NCI-H128 (cell line): ENCODE data around the gene ATP6V0D1.

Source experiments
- DNase-seq: peaks from one replicate; lab custom pipeline; 2025; ENCODE audit not compliant: unreplicated experiment; lab: John Stamatoyannopoulos, UW

ATP6V0D1 gene

DNA sequence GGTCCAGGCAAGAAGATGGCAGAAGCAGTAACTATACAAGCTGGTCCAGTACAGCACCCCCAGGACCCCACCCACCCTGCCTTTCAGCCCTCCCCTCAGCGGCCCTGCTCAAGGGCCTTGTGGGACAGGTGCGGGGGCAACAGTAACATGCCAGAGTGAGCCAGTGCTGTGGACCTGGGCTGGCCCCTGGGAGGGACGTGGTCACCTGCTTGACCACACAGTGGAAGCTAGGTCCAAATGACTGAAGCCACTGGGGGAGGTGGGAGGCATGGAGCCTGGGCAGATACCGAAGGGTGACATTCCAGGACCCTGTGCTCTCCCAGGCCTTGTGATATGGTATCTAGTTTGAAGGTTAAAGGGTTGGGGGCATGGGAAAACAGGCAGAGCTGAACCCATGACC is 17.3 kb downstream of the ATP6V0D1 start:
- DNase-seq: no peak

DNA sequence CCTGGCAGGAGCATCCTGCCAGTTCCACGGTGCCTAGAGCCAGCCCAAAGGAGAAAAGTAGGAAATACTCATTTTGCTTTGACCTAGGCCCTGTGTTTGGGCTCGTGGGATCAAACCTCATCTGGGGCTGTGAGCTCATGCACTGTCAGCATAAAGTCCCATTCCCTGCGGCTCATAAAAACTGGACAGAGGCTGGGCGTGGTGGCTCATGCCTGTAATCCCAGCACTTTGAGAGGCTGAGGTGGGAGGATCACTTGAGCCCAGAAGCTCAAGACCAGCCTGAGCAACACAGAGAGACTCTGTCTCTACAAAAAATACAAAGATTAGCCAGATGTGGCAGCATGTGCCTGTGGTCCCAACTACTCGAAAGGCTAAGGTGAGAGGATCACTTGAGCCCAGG is 17.9 kb downstream of the ATP6V0D1 start:
- no peak for DNase-seq

DNA sequence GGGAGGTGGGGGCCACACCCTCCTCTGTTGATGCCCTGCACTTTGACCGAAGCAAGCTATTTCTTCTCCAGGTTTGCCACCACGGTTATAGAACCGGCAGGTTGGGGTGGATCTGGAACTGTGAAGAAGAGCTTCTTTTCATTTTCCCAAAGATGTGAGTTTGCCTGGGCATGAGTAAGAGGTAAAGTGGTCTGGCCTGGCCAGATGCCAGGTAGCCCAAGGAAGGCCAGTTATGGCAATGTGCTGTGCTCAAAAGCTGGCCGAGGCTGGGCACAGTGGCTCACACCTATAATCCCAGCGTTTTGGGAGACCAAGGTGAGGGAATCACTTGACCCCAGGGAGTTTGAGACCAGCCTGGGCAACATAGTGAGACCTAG is 18.7 kb downstream of the ATP6V0D1 start:
- DNase-seq: no peak

DNA sequence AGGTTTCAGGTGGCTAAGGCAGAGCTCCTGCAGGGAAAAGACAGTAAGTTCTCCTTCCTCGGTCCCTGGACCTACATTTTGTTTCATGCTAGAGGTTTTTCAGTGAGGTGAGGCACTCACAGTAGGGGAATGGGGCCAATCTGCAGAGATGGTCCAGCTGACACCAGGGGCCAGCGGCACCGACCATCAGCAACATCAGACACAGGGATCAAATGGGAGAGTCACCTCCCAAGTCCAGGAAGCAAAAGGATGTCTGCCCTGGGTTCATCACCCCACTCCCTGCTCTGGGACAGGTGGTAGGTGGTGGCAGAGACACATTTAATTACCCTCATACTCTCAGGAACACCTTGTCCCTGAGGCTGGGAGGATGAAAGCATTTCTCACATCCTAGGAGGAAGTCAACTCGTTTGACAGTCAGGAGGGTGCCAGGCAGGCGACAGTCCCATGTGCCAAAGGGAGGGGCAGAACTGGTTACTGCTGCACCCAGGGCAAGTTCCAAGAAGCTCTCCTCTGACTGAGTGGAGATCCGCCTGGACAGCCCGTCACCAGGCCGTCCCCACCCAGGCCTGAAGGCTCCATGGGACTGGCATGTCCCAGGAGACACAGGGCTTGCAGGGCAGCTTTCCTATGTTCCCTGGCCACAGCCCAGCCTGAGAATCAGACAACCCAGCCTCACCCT is 19.2 kb downstream of the ATP6V0D1 start:
- DNase-seq: no peak

DNA sequence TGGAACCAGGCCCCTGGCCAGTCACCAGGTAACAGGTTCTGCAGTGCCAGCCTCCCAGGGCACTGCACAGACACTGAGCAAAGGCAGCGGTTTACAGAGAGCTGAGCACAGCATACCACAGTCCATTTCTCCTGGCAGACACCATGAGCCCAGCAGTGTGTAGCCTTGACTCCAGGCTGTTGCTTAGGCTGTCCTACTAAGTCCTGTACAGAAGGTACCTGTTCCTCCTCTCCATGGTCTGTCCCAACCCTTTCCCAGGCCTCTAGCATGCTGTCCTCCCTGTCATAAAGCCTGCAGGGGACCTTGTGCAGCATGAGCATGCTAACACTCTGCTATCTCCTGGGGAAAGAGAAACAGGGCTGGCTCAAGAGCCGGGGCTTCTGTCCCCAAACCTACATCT is 20.0 kb downstream of the ATP6V0D1 start:
- no peak for DNase-seq

DNA sequence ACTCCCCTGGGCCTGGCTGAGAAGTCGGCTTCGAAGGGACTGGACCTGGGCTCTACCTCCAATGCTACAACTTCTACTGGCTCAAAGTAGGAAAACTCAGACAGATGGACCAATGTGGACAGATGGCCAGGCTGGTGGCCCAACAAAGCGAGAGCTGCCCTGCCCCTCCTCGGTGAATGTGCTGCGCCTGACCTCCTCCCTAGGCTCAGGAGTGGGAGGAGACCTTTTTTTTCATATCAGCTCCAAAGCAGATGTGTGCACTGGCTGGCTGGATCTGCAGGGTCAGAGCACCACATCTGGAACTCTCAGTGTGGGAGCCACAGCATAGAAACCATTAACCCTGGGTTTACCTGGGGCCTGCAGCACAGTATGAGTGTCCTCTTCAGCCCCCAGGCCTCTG is 20.8 kb downstream of the ATP6V0D1 start:
- no peak for DNase-seq

DNA sequence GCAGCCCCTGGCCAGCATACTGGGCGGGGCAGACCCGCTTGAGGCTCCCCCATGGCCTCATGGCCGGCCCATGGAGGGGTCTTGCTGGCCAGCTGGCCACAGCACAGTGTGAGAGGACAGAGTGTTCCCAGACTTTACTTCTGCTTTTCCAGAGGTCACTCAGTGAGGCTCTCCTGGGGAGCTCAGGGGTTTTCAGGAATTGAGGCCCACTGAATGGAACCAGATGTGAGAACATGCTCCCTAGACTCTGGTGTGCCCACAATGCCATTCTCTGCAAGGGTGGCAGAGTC is 21.2 kb downstream of the ATP6V0D1 start:
- no peak for DNase-seq

DNA sequence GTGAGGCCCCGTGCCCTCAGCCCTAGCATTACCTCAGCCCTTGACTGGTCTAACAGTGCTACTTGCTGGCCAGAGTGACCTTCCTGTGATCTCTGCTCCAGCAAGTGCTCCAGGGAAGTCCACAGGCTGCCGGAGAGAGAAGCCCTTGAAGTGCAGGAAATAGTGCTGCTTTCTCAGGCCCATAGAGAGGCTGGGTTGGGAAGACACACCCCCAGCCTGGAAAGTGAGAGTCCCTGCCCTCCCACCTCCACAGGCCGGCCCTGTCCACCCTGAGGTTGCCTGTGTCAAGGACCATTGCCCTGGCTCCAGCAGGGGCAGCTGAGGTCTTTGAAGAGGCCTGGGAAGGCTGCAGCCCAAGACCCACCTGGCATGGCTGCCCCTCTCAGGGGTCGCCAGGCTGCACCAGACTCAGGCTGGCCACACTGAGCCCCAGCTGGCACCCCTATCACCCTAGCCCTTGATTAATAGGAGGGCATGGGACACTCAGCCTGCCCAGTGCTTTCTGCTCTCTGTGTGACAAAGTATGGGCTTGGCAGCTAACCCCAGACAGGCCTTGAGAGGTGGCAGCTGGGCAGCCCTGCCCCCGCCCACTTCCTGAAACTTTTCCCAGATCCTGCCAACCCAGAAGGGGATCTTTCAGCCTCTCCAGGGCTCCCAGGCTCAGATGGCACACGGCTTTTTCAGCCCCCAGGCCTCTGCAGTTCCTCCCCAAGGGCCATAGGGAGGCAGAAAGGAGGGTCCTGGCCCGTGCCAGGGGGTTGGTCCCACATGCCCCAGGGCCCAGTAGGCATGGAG is 21.7 kb downstream of the ATP6V0D1 start:
- no peak for DNase-seq

DNA sequence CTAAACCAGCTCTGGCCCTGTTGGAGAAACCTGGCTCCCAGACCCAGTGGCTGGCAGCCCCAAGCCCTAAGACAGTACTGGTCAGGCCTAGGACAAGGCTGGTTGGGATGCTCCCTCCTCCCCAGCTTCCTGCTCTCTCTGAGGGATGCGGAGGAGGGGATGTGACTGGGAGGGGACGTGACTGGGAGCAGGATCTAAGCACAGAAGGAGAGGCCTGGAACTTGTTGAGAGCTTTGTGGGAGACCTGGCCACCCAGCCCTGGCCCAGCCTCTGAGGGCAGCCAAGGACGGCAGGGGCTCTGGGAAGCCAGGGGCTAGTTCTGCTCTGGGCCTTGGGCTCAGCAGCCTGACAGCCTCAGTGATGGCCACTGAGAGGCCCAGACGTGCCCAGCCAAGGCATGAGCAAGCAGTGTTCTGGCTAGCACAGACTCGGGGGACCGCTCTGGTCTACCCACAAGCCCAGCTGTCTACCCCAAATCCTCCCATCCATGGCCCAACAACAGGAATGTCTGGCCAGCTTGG is 22.8 kb downstream of the ATP6V0D1 start:
- DNase-seq: no peak

DNA sequence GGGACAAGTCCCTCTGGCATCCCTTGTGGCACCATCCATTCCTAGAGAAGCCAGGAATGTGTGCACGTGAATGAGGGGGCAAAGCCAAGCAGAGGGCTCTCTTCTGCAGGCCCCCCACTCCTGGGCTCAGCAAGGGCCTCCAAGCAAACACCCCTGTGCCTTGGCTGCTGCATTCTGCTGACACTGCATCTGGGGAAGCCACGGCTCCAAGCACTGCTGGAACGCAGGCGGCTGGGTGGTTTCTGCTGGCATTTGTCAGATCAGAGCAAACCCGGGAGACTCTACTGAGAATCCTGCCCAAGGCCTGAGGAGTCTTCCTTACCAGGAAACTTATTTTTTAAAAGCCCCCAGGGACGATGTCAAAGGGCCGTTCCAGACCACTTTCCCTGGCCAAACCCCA is 23.3 kb downstream of the ATP6V0D1 start:
- DNase-seq: no peak

DNA sequence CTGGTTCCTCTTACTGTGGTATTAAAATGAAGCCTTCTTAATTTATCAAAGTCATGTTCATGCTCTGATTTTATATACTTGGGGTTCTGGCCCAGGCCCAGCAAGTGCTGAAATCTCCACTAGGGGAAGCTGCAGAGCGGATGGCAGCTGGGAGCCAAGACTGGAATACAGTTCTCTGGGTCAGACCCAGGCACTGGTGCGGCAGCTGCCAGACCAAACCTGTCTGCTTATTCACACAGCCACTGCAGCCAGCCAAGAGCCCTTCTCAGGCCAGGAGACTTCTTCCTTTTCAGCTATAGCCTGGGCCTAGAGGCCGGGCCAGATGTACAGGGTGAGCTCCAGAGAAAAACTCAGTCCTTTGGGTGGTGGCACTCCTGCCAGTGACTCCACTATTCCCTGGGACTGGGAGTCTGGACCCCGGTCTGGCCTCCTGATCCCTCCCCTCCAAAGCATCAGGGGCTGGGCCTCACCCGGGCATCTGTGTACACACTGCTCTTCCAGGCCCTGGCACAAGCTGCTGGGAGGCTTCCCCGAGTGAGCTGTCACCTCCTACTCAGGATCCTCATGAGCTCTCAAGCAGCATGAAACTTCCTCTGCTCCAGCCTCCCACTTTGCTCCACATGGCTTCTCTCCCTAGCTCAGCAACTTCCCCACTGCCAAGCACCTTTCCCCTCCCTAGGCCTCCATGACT is 24.4 kb downstream of the ATP6V0D1 start:
- no peak for DNase-seq

DNA sequence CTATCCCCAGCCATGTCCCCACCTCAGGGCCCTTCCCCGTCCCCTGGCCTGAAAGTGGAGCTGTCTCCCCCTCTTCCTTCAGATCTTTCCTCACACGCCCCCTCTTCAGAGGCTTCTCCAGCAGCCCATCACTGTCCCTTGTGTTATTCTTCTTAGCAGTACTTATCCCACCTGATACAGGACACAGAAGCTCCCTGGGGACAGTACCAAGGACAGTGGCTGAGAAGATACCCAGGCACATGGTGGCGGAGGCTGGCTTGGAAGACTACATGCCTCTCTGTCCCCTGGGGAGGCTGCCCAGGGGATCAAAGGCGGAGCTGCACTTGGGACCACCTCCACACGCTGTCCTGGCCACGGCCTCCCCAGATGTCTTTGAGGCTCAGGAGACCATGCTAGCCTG is 26.1 kb downstream of the ATP6V0D1 start:
- no peak for DNase-seq

DNA sequence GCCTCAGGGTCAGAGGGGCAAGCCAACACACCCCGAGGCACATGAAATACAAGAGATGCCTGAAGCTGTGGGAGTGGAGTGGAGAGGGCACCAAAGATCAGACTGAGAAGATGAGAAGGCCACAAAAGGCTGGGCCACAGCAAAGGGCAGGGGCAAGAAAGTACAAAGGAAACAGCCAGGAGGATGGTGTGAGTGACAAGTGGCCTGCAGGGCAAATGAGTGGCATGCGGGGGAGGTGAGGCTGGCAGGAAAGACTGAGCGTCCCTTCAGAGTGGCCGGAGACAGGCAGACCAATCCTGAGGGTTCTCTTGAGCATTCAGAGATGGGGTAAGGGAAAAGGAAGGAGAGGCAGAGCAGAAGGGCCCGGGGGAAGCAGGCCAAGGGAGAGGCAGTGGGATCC is 26.9 kb downstream of the ATP6V0D1 start:
- DNase-seq: no peak

DNA sequence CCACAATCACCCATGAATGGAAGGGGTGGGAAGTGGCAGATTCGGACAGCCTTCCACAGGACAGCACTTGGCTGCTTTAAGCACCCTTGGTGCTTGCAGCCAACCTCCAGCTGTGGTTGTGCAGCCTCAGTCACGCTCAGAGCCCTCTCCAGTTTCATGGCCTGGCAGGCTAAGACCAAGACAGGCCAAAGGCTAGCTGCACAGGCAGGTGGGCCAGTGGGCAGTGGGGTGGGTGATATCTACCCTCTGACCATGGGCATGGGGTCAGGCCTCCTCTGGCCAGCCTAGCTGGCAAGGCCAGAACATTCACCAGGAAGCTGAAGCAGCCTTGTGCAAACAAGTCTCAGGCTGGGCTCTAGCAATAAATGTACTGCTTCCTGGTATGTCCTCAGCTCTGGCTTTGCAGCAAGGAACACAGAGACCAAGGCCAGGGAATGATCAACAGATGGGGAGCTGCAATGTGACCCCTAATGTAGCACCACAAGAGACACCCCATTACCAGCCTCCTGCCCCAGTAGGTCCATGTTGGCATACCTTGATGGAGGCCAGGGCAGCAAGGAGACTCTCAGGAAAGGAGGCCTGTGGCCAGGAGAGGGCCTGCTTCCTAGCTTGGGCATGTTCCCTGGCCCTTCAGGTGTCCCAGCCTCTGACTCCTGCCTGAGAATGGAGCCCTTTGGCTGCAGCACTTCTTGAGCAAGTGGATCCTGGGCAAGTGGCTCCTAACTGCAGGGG is 29.1 kb downstream of the ATP6V0D1 start:
- DNase-seq: no peak

DNA sequence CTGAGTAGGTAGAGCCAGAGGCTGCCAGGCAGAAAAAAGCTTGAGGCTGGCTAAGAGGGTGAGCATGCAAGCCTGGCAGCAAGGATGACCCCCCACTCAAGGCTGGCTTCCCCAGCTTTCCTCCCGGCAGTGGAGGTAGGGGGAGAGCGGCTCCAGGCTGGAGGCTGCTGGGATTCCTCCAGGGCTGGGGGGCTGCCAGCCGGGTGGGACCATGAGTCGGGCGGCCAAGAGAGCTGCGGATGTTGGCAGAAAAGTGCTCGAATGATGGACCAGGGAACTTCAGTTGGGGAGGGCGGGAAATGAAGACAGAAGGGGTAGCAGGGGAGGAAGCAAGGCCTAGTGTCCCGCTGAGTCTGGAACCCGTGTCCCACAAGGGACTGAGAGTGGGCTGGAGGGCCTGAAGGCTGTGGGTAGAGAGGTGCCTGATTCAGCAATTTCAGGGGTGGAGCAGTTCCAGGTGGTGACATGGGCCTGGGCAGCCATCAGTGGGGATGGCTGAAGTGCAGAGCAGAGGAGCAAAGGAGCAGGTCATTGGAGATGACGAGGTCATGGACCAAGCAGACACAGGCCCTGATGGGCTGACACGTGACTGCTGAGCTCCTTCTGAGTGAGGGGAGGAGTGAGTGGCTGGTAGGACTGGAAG is 29.8 kb downstream of the ATP6V0D1 start:
- DNase-seq: no peak

DNA sequence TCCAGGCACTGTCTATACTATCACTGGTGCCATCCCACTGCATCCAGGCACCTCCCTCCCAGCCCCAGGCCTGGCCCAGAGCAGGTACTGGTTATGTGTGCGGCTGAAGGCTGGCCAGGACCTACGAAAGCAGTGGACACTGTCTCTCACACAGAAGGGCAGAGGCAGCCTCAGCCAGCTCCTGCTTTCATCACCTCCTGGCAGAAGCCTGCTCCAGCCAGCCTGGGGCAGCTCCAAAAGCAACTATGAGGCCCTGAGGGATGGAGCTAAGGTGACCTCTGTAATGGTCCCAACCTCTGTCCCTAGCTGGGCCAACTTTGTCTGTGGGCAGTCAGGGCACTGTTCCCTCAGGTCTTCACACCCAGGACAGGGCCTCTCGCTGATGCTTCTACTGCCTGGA is 31.2 kb downstream of the ATP6V0D1 start:
- no peak for DNase-seq

DNA sequence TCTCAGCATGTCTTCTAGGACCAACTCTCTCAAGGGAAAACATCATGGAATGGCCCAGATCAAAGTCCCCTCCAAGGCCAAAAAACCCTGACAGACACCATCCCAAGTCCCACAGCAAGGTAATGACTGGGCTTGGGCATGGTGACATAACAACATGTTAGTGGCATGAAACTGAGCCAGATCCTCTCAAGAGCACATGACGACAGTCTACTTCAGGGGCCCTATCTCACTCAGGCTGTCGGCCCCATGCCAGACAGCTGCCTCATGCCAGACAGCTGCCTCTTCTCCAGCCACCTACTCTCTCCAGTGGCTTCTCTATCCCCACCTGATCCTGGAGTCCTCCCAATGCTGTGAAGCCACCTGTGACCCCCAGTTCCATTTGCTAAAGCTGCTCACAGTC is 31.6 kb downstream of the ATP6V0D1 start:
- DNase-seq: no peak

DNA sequence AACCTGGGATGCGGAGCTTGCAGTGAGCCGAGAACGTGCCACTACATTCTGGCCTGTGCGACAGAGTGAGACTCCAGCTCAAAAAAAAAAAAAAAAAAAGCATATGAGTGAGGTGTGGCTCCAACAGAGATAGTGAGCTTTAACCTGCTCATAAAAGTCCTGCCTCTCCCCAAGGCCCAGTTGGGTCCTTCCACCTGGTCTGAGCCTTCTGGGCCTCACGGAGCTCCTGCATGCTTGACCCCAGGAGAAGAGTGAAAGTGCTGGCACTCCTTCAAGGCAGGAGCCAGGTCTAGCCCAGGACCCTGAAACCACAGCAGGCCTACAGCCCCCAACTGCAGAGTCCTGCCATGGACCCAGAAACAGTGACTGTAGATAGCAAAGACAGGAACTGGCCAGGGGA is 32.4 kb downstream of the ATP6V0D1 start:
- DNase-seq: no peak

DNA sequence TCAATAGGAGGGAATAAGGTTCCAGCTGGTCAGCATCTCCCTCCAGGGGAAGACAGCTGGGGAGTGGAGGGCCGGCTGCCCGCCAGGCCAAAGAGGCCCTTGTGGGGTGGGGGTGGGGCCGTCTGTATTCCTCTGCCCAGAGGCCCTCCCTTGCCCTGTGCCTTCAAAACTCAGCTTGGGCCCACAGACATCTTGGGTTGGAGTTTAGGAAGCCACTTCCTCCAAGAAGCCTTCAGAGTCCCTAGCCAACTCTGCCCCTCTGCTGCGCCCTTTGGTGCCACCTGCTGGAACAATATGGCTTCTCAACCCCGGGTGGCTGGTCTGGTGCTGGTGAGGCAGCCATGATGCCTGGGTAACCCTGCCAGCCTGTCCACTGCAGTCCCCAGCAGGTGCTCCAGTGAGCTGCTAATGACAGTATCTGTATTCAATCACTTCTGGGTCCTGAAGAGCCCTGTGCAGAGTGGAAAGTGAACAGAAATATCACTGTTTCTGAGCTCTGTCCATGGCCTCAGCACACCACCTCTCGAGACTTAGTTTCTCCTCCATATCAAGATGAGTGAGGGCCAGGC is 33.4 kb downstream of the ATP6V0D1 start:
- no peak for DNase-seq

DNA sequence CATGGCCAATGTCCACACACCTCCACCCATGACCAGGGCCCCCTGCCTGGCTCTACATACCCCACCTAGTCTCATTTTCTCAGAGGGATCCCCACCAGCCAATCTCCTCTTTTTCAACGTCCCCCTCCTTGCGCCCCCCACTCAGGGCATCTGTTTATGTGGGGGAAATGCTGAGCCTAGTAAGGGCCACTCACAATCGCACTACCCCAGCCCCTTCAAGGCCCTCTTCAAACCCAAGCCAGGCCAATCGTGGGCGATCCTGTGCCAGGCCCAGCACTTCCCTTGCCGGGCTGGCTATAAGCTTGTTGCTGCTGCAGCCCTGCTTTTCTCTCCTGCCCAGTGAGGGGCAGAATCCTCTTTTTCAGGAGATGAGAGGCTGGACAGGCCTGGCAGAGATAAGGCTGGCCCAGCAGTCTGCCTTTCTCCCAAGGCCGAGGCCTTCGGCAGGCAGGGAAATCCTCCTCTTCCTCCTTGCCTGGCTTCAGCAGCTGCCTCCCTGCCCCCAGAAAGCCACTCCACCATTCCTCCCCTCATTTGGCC is 33.9 kb downstream of the ATP6V0D1 start:
- DNase-seq: no peak
